ENCODE results near the gene SNORC.

Gene SNORC

DNA sequence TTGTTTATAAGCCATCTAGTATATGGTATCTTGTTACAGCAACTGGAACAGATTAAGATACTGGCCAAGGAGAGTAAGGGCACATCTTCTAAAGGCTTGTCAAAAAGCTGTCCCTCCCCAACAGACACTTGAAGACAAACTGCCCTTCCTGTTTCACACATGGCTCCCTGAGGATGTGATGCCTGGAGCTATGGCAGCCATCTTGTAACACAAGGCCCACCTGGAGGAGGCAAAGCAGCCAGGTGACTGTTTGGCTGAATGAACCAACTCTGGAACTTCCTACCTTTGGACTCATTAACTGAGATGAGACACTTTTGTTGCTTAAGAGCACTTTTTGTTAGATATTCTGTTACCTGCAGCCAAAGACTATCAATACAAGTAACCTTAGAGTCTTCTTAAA is 54.4 kb downstream of the SNORC start:
- Histone ChIP-seq H3K36me3 (ENCODE audit: control insufficient read depth, low read length) (no peaks in the 10 kb centered on the region), H3F3A (ENCODE audit: control insufficient read depth, insufficient read depth) (no peaks in the 10 kb centered on the region), H4K20me1 (ENCODE audit: control insufficient read depth, insufficient read depth, low read depth, low read length) (no peaks in the 10 kb centered on the region), H3K79me2 (ENCODE audit: control insufficient read depth, low read length) (no peaks in the 10 kb centered on the region), H3K4me3 (ENCODE audit: low read length) (no peak overlapping the region), H3K9me3 (ENCODE audit: control insufficient read depth, insufficient read depth, low read length) (no peaks in the 10 kb centered on the region), H3K9me2 (replicated peaks; ENCODE audit: control insufficient read depth, low read length) (no peaks in the 10 kb centered on the region), H3K4me1 (ENCODE audit: control insufficient read depth, low read length) (no peaks in the 10 kb centered on the region), H3K27me3 (ENCODE audit: control insufficient read depth, low read length) (peaks cover 10% of the 10 kb centered on the region), H3K4me2 (ENCODE audit: low read length) (no peak overlapping the region), H3K27ac (ENCODE audit: low read depth, low read length) (no peak overlapping the region)
- no peak for TF ChIP-seq EZH2phosphoT487 (IDR thresholded peaks at IDR 0.05; ENCODE audit: borderline replicate concordance, low read length)
- TF ChIP-seq, protein P1, sequence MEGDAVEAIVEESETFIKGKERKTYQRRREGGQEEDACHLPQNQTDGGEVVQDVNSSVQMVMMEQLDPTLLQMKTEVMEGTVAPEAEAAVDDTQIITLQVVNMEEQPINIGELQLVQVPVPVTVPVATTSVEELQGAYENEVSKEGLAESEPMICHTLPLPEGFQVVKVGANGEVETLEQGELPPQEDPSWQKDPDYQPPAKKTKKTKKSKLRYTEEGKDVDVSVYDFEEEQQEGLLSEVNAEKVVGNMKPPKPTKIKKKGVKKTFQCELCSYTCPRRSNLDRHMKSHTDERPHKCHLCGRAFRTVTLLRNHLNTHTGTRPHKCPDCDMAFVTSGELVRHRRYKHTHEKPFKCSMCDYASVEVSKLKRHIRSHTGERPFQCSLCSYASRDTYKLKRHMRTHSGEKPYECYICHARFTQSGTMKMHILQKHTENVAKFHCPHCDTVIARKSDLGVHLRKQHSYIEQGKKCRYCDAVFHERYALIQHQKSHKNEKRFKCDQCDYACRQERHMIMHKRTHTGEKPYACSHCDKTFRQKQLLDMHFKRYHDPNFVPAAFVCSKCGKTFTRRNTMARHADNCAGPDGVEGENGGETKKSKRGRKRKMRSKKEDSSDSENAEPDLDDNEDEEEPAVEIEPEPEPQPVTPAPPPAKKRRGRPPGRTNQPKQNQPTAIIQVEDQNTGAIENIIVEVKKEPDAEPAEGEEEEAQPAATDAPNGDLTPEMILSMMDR (IDR thresholded peaks at IDR 0.05; ENCODE audit: low read depth, low read length, poor library complexity, severe bottlenecking) = no peak

DNA sequence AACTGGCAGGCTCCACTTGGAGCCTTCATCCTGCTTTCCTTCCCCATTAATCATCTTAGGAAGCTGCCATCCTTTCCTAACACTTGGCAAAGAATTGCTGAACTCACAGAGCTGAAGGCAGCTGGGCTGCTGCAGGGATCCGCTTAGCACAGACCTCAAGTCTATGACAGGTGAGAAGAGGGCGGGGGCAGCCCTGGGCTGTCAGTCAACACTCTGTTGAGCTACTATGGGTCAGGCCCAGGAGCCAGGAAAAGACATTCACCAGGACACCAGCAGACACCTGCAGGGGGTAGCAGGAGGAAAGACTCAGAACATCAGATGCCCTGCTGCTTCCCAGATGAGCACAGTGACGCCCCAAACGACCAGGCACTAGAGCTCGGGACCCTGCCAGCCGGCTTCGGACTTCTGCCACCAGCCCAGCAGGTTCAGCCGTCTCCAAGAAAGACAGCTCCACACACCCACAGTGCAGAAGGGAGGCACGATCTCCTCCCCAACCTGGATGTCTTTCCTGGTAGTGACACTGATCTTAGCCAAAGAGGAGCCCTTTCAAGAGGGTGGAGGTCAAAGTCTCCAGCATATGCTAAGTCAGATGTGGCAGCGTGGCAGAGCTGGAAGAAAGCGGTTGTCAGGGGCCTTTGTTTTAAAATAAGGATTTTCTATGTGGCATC is 55.2 kb downstream of the SNORC start:
- no peak overlapping the region for H3K4me3 ChIP-seq (ENCODE audit: low read length)
- no peaks in the 10 kb centered on the region for H3K9me3 ChIP-seq (ENCODE audit: control insufficient read depth, insufficient read depth, low read length)
- H3K79me2 ChIP-seq (ENCODE audit: control insufficient read depth, low read length) = no peaks in the 10 kb centered on the region
- no peaks in the 10 kb centered on the region for H3K36me3 ChIP-seq (ENCODE audit: control insufficient read depth, low read length)
- peaks cover 10% of the 10 kb centered on the region for H3K27me3 ChIP-seq (ENCODE audit: control insufficient read depth, low read length)
- H3K9me2 ChIP-seq (replicated peaks; ENCODE audit: control insufficient read depth, low read length) = no peaks in the 10 kb centered on the region
- no peak overlapping the region for H3K27ac ChIP-seq (ENCODE audit: low read depth, low read length)
- H3K4me2 ChIP-seq (ENCODE audit: low read length) = no peak overlapping the region
- H3K4me1 ChIP-seq (ENCODE audit: control insufficient read depth, low read length) = no peaks in the 10 kb centered on the region
- TF ChIP-seq EZH2phosphoT487 (IDR thresholded peaks at IDR 0.05; ENCODE audit: borderline replicate concordance, low read length) = no peak
- TF ChIP-seq, protein P1 (IDR thresholded peaks at IDR 0.05; ENCODE audit: low read depth, low read length, poor library complexity, severe bottlenecking) = no peak
- no peaks in the 10 kb centered on the region for H3F3A ChIP-seq (ENCODE audit: control insufficient read depth, insufficient read depth)
- no peaks in the 10 kb centered on the region for H4K20me1 ChIP-seq (ENCODE audit: control insufficient read depth, insufficient read depth, low read depth, low read length)

DNA sequence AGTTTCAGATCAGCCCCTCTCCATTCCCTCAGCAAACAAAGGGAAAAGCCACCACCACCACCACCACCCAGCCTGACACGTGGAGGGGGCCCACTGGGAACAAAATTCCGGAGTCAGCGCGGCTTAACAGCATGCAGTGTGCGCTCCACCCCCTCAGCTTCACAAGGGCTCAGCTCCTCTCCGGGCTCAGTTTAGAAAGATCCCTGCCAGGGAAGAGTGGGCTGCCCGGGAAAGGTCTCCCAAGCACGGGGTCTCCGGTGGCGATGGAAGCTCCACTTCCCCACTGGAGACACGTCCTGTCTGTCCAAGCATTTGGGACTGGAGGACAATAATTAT is 55.7 kb downstream of the SNORC start:
- H3K27me3 ChIP-seq (ENCODE audit: control insufficient read depth, low read length) = peaks cover 9% of the 10 kb centered on the region

More for the DNA sequence above, 55.7 kb downstream of the SNORC start:
- Histone ChIP-seq H3K27ac (ENCODE audit: low read depth, low read length) (no peak overlapping the region), H3K9me2 (replicated peaks; ENCODE audit: control insufficient read depth, low read length) (no peaks in the 10 kb centered on the region), H3K36me3 (ENCODE audit: control insufficient read depth, low read length) (no peaks in the 10 kb centered on the region), H3K4me2 (ENCODE audit: low read length) (no peak overlapping the region), H3K4me3 (ENCODE audit: low read length) (no peak overlapping the region), H4K20me1 (ENCODE audit: control insufficient read depth, insufficient read depth, low read depth, low read length) (no peaks in the 10 kb centered on the region), H3F3A (ENCODE audit: control insufficient read depth, insufficient read depth) (no peaks in the 10 kb centered on the region), H3K79me2 (ENCODE audit: control insufficient read depth, low read length) (no peaks in the 10 kb centered on the region), H3K9me3 (ENCODE audit: control insufficient read depth, insufficient read depth, low read length) (no peaks in the 10 kb centered on the region), H3K4me1 (ENCODE audit: control insufficient read depth, low read length) (no peaks in the 10 kb centered on the region)
- TF ChIP-seq, protein P1 (IDR thresholded peaks at IDR 0.05; ENCODE audit: low read depth, low read length, poor library complexity, severe bottlenecking) = no peak

All from DOHH2 (cell line).